Activated CD8-positive, alpha-beta T cell treated with anti-CD3 and anti-CD28 coated beads for 36 hours (primary cell): ENCODE results near the gene ETV6. TPM values are rescaled to one million over a fixed set of nuclear protein-coding genes. Genes with fewer than 3 reads are reported as not detected.
A peak's percentile ranks its signal among the peaks of the same experiment; 100 is the strongest.

Source experiments
- ATAC-seq: fragments of 200-7000 bp; cut with Tn5 transposase; one replicate; pipeline ENCODE4 v1.10.0; 2021; ENCODE audit warnings: mild to moderate bottlenecking, moderate library complexity
- CTCF ChIA-PET: fragments of 350-600 bp; sonication (Branson Sonifier 250); formaldehyde crosslinking; loops from one replicate; lab custom pipeline; 2021; ENCODE audit warnings: antibody characterized with exemption; lab: Charles Lee
- POLR2A ChIA-PET: fragments of 350-600 bp; sonication (Branson Sonifier 250); formaldehyde crosslinking; loops from one replicate; lab custom pipeline; 2021; ENCODE audit warnings: antibody characterized with exemption; lab: Charles Lee
- DNase-seq: peaks from one replicate; pipeline ENCODE4 v3.0.0-alpha.2; 2020
- H3K27ac Mint-ChIP-seq: one replicate; pipeline ENCODE4 v1.8.0; 2021; ENCODE audit warnings: mild to moderate bottlenecking, mixed read lengths
- H3K27me3 Mint-ChIP-seq: one replicate; pipeline ENCODE4 v1.8.0; 2021; ENCODE audit warnings: mixed read lengths
- H3K36me3 Mint-ChIP-seq: one replicate; pipeline ENCODE4 v1.8.0; 2021; ENCODE audit warnings: low read depth, mixed read lengths
- H3K4me1 Mint-ChIP-seq: one replicate; pipeline ENCODE4 v1.8.0; 2021; ENCODE audit warnings: low read depth, mixed read lengths
- H3K4me3 Mint-ChIP-seq: one replicate; pipeline ENCODE4 v1.8.0; 2021; ENCODE audit warnings: mild to moderate bottlenecking, moderate library complexity, mixed read lengths
- H3K9me3 Mint-ChIP-seq: one replicate; pipeline ENCODE4 v1.8.0; 2021; ENCODE audit warnings: mixed read lengths
- intact Hi-C: fragments of 100-400 bp; cut with micrococcal nuclease; formaldehyde crosslinking; loops from one replicate; pipeline ENCODE4 v1.10.0; 2022
- total RNA-seq, 2 experiments: library from RNA; stranded (reverse); gene quantifications; one replicate each; pipeline ENCODE4 v1.2.3, GENCODE V29; 2021
- TF ChIP-seq, protein P1 (sequence below): fragments of 200-600 bp; IDR thresholded peaks from one replicate; pipeline ENCODE4 v1.8.0; 2022; ENCODE audit warnings: antibody characterized with exemption, mild to moderate bottlenecking

Gene ETV6
- total RNA-seq, 2 experiments from 2014 or later, result 20.5 to 22.7 TPM

DNA sequence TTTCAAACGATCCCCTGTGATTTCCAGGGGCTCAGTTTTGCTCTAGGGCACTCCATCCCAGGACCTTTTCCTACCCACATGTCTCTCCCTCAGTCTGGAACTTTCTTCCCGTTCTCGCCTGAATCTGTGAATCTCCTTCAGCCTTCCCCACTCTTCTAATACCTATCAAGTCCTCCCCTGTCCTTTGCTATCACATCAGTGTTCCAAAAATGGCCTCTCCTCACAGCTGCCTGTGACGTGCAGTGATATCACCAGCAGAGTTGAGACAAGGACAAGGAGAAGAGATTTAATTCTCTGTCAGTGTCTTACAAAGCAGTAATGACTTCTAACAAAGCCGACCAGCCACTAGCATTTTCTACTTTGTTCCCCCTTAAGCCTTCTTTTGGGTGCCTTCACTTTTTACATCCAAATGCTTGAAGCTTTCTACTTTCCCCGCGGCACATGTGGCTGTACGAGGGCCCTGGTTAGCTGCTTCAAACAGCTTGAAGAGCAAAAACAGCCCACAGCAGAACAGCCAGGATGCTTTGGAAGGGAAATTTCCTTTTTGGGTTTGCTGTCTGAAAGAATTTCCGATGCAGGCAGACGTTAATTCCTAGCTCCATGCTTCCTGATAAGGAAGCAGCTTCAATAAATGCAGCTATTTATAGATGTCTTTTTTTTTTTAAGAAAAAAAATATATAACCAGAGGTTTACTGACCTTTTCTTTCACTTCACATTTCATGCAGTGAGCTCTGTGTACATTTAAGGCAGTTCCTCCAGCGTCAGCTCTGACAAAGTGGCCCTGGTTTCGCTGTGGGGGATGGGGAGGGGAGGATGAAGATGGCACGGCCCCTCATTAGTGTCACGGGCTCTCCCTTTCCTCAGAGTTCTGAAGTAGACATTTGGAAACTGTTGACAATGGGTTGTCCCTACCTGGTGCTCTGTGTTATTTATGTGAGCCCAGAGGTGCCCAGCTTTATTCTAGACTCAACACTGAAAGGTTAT, 109.3 kb downstream of the ETV6 start:
- Mint-ChIP-seq H3K27me3 (no peaks in the 10 kb centered on the region), H3K27ac (peak overlapping the region; percentile 53), H3K9me3 (no peaks in the 10 kb centered on the region), H3K36me3 (peaks cover 22% of the 10 kb centered on the region), H3K4me1 (peaks cover 40% of the 10 kb centered on the region), H3K4me3 (no peak overlapping the region)
- CTCF ChIA-PET, result interaction anchor here (0.8 to 1.4 kb wide), 5 partner anchors 9 to 122 kb away, joined by 3 to 4 read pairs (median 4); no protein-coding TSS in a partner anchor
- intact Hi-C loops, result no loop called here
- ATAC-seq (peak; percentile 48), DNase-seq (peak; percentile 54)
- TF ChIP-seq, protein P1, sequence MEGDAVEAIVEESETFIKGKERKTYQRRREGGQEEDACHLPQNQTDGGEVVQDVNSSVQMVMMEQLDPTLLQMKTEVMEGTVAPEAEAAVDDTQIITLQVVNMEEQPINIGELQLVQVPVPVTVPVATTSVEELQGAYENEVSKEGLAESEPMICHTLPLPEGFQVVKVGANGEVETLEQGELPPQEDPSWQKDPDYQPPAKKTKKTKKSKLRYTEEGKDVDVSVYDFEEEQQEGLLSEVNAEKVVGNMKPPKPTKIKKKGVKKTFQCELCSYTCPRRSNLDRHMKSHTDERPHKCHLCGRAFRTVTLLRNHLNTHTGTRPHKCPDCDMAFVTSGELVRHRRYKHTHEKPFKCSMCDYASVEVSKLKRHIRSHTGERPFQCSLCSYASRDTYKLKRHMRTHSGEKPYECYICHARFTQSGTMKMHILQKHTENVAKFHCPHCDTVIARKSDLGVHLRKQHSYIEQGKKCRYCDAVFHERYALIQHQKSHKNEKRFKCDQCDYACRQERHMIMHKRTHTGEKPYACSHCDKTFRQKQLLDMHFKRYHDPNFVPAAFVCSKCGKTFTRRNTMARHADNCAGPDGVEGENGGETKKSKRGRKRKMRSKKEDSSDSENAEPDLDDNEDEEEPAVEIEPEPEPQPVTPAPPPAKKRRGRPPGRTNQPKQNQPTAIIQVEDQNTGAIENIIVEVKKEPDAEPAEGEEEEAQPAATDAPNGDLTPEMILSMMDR, result no peak
- POLR2A ChIA-PET, result interaction anchor here (1.2 kb wide), 1 partner anchor 12 kb away, joined by 3 read pairs; no protein-coding TSS in a partner anchor

DNA sequence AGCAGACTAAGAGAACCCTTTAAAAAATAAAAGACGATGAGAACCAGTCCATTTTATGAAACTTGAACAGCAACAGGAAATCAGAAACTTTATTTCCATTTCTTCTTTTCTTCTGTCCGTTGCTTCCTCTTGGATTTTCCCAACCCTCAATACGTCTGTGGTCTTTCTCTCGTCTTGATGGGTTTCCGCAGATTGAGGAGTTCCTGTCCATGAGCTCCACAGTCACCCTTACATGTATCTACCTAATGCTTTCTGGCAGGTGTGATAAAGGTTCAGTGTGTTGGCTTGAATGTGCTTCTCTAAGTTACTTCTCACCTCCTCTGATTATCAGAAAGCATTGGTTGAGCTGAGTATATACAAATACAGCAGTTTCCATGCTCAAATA, 110.0 kb downstream of the ETV6 start:
- Mint-ChIP-seq H3K4me3 (no peak overlapping the region), H3K27me3 (no peaks in the 10 kb centered on the region), H3K4me1 (peaks cover 47% of the 10 kb centered on the region), H3K9me3 (no peaks in the 10 kb centered on the region), H3K36me3 (peaks cover 20% of the 10 kb centered on the region), H3K27ac (no peak overlapping the region)
- intact Hi-C loops, result no loop called here
- ATAC-seq, result no peak
- TF ChIP-seq, protein P1, result no peak
- ChIA-PET POLR2A (no interaction called here), CTCF (interaction anchor here (0.8 to 2.1 kb wide), 5 partner anchors 9 to 274 kb away, joined by 3 to 6 read pairs (median 4); no protein-coding TSS in a partner anchor)
- no peak for DNase-seq

DNA sequence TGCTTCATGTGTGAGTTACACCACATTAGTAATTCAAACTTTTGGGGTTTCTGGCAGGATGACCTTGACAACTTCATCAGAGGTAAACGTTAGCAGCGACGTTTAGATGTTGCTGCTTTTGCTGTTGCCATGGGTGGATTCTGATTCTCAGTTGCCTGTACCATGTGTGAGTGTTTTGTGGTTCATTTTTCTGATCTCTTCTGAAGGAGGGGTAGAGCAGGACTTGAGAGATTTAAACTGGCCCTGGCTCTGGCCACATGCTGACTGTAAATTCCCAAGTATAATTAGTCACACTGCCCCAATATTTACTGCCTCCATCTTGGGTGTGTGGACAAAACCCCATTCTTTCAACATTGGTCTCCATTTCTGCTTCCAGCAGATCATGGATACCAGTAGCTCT, 110.4 kb downstream of the ETV6 start:
- ChIA-PET CTCF (interaction anchor here (1.0 to 2.1 kb wide), 5 partner anchors 10 to 274 kb away, joined by 3 to 6 read pairs (median 4); no protein-coding TSS in a partner anchor), POLR2A (no interaction called here)
- Mint-ChIP-seq H3K9me3 (no peaks in the 10 kb centered on the region), H3K4me1 (peaks cover 51% of the 10 kb centered on the region), H3K36me3 (peaks cover 17% of the 10 kb centered on the region), H3K4me3 (no peak overlapping the region), H3K27ac (no peak overlapping the region), H3K27me3 (no peaks in the 10 kb centered on the region)
- ATAC-seq (no peak), DNase-seq (no peak)
- intact Hi-C loops, result no loop called here
- TF ChIP-seq, protein P1, result no peak

DNA sequence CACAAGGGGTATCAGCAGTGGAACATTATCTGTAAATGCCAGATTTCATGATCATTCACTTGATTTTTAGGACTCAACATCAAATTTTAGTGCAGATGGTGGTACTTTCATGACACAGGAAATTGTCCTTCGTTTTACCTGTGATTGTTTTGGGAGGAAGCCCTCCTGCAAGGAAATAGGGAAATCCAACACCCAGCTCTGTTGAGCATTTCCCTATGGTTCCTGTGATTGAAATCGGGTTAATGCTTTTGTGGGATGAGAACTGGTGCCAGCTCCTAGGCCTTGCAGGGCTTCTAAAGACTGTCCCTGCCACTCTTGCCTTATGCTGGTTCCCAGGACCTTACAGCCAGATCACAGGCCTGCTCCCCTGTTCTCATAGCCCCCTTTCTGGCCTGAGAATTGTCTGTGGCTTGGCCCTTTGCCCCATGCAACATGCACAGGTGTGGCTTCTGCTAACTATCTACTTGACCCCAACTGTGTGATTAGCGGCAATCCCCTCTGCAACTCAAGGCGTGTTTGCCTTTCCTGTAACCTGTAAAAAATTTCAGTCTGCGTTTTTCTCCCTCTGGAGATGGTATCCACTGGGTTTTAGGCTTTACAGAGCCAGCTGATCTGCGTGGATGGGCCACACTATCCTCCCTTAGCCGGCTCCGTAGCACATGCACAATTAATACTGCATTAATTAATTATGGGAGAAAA, 112.5 kb downstream of the ETV6 start:
- Mint-ChIP-seq H3K36me3 (peaks cover 10% of the 10 kb centered on the region), H3K4me3 (no peak overlapping the region), H3K4me1 (peaks cover 72% of the 10 kb centered on the region), H3K27ac (peak overlapping the region; percentile 24), H3K9me3 (no peaks in the 10 kb centered on the region), H3K27me3 (no peaks in the 10 kb centered on the region)
- CTCF ChIA-PET, result interaction anchor here (0.8 to 1.4 kb wide), 5 partner anchors 11 to 271 kb away, joined by 3 to 6 read pairs (median 3); no protein-coding TSS in a partner anchor
- DNase-seq (peak; percentile 19), ATAC-seq (no peak)
- POLR2A ChIA-PET, result interaction anchor here (0.6 to 1.4 kb wide), 4 partner anchors 27 to 196 kb away, joined by 3 to 4 read pairs (median 4); no protein-coding TSS in a partner anchor
- intact Hi-C loops, result no loop called here
- TF ChIP-seq, protein P1, result no peak
